Hippocampal formation (tissue), 2 donors: ENCODE results near the gene MRPL57.
"Not testable (repeated sequence)": the region's sequence is repeated elsewhere in the genome, so short reads cannot be mapped to it uniquely, and the experiment has no call there.

ENCODE experiments used
- DNase-seq, 2 donors: peaks; one replicate each; lab custom pipeline; 2025; lab: John Stamatoyannopoulos, UW

Gene MRPL57

DNA sequence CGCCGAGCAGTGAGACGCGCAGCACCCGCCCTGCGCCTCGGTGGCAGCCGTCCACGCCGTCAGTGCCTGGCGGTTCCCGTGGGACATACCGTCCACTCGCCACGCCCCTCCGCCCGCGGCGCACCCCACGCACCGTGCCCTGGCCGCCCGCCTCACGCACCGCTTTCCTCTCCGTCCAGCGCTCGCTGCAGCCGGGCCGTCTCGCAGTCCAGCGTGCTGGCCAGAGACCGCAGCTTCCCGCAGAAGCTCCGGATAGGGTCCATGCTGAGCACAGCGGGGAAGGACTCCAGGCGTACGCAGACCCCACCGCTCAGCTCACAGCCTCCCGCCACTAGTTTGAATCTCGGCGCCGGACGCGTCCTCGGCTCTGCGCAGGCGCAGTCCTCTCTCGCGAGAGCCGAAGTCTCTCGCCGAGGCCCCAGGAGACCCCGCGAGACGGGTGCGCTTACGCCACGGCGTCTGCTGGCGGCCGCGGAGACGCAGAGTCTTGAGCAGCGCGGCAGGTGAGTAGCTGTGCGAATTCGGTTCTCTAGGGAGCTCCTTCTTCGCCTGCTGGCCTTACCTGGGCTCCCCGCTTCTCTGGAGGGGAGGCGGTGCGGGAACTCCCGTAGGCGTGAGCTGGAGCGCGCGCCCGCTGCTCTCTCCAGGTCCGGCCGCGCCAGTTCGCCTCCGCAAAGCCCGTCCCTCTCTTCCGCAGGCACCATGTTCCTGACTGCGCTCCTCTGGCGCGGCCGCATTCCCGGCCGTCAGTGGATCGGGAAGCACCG lies at the start of gene MRPL57, which contains the start of gene SKA3:
MRPL57 (plus strand) TSS at position 444 of the 767 bp plus-strand sequence; CDS start at position 703, 259 bp downstream.
SKA3 (minus strand) TSS at position 338 of the 767 bp plus-strand sequence; CDS start at position 263, 75 bp downstream.
- DNase-seq: peak; percentile 77 to 89

DNA sequence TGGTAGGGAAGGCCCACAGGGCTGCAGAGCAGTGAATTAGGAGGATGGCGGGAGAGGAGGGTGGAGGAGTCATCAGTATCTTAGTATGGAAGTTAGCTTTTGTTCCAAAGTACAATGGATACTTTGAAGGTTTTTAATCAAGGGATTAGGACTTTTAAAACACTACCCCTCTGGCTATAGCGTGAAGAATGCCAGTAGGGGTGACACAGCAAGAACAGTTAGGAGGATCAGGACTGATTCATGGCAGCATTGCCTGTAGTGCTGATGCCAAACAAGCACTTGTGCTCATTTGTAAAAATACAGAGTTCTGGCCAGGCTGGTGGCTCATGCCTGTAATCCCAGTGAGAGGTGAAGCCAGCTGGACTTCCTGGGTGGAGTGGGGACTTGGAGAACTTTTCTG lies 46.3 kb upstream of the MRPL57 start:
- DNase-seq: no peak

DNA sequence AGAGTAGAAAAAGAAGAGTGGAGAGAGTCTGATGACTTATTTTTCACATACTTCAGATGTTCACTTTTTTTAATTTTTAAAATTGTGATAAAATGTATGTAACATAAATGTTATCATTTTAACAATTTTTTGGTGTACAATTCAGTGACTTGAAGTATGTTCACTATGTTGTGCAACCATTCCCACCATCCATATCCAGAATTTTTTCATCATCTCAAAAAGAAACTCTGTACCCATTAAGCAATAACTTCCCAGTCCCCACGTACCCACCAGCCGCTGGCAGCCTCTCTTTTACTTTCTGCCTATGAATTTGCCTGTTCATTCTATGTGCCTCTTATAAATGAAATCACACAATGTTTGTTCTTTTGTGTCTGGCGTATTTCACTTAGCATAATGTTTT lies 43.4 kb upstream of the MRPL57 start:
- no peak for DNase-seq

DNA sequence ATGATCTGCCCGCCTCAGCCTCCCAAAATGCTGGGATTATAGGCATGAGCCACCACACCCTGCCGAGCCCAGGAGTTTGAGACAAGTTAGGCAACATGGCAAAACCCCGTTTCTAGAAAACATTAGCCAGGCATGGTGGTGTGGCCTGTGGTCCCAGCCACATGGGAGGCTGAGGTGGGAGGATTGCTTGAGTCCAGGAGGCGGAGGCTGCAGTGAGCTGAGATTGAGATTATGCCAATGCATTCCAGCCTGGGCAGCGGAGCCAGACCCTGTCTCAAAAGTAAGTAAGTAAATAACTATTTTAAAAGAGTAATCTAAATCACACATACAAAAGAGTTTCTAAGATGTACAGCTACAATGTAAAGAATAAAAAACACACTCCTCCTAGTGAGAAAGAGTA lies 42.0 kb upstream of the MRPL57 start:
- DNase-seq: no peak

DNA sequence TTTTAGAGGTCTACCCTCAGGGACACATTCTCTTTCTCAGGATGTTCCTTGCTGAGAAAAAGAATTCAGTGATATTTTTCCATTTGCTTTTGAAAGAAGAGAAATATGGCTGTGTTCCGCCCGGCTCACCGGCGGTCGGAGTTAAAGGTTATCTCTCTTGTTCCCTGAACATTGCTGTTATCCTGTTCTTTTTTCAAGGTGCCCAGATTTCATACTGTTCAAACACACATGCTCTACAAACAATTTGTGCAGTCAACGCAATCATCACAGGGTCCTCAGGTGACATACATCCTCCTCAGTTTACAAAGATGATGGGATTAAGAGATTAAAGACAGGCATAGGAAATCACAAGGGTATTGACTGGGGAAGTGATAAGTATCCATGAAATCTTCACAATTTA lies 40.6 kb upstream of the MRPL57 start:
- DNase-seq: not testable (repeated sequence)

DNA sequence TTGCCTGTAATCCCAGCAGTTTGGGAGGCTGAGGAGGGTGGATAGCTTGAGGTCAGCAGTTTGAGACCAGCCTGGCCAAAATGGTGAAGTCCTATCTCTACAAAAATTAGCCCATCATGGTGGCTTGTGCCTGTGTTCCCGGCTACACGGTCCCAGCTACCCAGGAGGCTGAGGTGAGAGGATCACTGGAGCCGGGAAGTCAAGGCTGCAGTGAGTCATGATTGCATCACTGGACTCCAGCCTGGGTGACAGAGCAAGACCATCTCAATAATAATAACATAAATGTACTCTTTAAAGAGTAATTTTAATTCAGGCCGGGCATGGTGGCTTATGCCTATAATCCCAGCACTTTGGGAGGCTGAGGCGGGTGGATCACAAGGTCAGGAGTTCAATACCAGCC lies 38.8 kb upstream of the MRPL57 start:
- DNase-seq: no peak

DNA sequence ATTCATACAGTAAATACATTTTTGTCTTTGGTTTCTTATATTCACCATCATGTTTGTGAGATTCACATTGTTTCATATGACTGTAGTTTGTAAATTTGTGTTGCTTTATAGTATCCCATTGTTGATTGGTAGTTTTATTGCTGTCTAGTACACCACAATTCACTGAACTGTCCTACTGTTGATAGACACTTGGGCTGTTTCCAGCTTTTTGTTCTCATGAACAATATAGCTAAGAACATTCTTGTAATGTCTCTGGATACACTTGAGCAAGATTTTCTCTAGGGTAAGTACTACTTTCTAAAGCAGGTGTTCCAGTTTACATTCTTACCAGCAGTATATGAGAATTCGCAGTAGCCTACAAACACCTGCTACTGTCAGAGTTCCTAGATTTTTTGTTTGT lies 37.9 kb upstream of the MRPL57 start:
- no peak for DNase-seq

DNA sequence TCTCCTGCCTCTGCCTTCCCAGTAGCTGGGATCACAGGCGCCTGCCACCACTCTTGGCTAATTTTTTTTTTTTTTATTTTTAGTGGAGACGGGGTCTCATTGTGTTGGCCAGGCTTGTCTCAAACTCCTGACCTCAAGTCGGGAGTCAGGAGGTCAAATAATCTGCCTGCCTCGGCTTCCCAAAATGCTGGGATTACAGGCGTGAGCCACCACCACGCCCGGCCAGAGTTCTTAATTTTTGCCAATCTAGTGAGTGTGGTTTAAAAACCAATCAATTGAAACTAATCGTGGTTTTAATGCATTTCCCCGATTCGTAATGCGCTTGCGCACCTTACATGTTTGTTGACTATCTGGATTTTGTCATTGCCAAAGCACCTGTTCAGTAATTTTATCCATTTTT lies 37.1 kb upstream of the MRPL57 start:
- DNase-seq: no peak

DNA sequence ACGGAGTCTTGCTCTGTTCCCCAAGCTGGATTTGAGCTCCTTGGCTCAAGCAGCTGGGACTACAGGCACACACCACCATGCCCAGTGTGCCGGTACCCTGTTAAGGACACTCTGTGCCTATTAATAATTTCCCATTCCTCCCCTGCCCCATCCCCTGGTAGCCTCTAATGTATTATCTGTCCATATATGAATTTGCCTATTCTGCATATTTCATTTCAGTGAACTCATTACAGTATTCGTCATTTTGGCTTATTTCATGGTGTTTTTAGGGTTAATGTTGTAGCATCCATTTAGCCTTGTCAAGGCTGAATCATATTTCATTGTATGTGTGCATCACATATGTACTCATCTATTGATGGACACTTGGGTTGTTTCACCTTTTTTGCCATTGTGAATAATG lies 33.7 kb upstream of the MRPL57 start:
- DNase-seq: no peak

DNA sequence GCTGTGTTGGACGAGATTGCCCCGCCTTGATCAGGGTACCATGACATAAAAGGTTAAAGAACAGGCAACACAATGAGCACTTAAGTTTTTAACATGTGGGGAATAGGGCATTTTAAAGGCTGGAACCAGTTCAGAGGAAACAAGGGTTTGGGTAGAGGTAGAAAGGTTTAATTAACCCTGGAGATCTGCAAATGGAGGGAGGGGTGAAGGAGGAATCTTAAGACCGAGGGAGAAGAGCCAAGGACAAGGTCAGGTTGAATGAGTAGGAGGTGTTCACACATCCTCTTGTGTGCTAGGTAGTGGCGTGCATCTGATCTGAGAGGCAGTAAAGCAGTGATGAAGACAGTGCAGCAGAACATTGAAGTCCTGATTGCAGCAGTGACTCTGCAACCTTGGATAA lies 28.6 kb upstream of the MRPL57 start:
- no peak for DNase-seq

DNA sequence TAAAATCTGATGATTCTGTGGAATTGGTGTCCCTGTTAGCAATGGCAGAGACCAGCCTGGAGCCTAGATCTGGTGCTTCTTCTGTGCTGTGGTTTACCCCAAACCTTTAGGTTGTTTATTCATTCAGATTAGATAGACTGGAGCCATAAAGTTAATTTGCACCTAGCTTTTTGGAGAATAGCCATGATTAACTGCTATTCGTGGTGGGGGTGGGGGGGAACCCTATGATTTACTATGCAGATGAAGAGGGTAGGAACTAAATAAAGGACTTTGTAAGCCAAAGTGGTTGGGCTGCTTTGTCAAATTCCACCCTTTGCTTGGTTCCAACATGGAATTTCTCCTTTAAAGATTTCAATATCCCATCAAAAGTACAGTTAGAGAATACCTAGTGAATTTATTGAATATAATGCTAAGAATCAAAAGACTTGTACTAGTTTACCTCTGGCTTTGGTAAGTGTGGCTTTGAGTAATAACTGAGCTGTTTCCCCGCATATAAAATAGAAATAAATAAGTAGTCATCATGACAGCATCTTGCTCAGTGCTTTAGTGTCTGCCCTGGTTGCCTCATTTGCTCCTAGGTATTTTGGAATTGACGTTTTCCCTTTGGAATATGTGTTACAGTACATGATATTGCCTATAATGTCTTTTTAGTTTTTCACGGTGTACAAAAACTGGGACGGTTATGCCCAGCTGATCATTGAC lies 27.8 kb upstream of the MRPL57 start:
- DNase-seq: no peak

DNA sequence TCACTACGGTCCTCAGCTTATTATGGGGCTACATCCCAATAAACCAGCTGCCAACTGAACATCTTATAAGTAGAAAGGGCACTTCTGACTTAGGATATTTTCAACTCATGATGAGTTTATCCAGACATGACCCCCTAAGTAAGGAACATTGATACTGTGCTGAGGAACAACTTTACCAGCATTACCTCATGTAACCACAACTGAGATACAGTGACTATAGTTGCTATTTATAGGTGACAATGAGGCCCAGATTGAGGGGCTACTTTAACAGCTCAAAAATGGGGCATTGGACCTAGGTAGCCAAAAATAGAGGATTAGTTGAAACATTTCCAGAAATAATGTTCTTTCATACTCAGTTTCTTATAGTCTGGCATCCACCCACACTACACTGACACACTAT lies 26.9 kb upstream of the MRPL57 start:
- no peak for DNase-seq

DNA sequence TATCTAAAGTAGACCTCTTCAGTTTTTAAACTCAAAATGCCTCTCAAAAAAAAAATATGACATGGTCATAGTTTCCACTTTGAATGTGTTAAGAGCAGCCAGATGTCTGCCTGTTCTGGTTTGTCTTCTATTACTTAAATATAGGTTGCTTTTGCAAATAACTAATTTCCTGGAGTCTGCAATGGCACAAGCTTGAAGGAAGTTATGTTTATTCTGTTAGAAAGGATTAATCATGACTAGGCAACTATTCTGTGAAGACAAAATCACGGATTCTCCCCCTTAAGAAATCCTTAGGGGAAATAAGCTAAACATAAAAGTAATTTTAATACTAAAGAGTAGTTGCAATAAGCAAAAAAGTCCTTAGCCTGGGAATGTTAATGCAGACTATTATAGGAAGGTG lies 26.4 kb upstream of the MRPL57 start:
- DNase-seq: no peak

DNA sequence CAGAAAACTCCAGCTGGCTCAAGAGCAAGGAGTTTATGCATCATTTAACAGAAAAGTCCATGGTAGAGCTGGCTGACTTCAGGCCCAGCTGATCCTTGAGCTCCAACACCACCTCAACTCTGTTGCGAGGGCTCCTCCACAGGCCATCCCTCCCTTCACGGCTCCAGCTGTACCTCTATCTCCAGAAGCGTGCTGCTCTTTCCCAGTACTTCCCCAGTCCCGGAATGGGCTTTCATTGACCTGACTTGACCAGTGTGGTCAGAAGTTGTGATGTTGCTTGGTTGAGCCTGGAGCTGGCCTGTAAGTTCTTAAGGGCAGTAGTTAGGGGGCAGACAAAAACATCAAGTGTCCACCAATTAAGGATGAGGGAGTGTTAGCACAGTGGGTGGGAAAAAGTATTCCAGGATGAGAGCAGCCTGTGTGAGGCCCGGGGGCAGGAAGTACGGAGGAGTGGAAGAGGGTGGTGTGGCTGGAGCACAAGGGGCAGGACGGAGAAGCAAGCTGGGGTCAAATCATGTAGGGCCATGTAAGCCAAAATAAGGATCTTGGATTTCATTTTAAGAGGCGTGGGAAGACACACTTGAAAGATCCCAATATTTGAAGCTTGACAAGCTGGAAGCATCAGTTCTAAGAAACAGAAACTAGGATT lies 24.1 kb upstream of the MRPL57 start:
- no peak for DNase-seq

DNA sequence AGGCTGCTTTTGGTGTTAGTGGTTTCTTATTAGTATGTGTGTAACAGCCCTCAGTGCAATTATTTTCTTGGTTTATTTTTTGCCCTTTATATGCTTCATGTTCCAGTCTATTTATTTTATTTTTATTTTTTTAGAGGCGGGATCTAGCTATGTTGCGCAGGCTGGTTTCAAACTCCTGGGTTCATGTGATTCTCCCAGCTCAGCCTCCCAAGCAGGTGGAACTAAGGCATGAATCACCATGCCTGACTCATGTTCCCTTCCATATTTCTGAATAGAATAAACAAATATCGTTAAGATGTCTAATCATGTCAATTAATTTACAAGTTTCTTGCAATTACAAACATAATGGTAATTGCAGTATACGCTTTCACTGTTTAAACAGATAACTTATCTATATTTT lies 11.8 kb upstream of the MRPL57 start:
- no peak for DNase-seq

DNA sequence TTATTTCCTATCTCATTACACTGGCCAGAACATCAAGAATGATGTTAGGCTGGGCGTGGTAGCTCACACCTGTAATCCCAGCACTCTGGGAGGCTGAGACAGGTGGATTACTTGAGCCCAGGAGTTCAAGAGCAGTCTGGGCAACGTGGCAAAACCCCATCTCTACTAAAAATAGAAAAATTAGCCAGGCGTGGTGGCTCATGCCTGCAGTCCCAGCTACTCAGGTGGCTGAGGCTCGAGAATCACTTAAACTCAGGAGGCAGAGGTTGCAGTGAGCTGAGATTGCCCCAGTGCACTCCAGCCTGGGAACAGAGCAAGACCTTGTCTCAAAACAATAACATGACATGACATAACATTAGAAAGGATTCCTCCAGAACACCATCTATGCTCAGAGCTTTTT lies 10.9 kb upstream of the MRPL57 start:
- DNase-seq: not testable (repeated sequence)

DNA sequence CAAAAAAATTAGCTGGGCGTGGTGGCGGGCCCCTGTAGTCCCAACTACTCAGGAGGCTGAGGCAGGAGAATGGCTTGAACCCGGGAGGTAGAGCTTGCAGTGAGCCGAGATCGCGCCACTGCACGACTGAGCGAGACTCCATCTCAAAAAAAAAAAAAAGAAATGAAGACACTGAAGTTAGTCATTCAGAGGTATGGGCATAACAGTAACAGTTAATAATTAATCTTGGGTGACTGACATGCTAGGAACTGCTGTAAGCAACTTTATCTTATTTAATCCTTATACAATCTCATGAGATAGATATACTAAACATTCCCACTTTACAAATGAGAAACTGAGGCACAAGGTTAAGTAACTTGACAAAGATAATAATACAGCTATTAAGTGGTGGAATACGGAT lies 5.0 kb upstream of the MRPL57 start:
- DNase-seq: no peak

DNA sequence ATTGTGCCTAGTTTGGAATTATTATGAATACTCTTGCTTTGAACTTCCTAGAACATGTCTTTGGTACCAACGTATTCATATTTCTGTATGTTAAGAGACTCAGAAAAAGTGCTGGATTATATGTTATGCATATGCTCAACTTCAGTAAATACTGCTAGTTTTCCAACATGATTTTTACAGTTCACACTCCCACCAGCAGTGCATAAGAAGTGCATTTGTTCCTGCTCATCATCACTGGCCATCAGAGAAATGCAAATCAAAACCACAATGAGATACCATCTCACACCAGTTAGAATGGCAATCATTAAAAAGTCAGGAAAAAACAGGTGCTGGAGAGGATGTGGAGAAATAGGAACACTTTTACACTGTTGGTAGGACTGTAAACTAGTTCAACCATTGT lies 2.7 kb upstream of the MRPL57 start:
- DNase-seq: not testable (repeated sequence)

DNA sequence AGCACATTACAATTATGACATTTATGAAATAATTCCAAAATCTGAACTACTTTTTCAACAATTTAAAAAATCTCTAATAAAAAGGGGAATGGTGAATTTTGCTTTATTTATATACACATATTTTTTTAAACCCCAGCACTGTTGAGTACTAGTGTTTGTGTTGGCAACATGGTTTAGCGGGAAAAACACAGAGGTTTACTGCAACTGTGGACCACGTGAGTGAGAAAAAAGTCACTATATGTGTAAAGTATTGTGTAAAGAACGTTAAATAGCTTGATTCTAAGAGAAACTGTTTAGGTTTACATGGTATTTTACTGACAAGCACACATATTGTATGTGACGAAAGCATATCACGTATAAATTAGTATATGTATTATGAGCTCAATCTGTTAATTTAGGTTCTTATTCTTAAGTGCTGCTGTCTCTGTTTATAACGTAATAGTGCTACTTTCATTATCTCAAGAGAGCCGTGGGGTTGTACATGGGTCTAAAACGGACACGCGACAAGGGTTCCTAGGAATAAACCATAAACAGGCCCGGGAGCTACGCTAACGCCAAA lies 723 bp upstream of the MRPL57 start:
- DNase-seq: no peak

DNA sequence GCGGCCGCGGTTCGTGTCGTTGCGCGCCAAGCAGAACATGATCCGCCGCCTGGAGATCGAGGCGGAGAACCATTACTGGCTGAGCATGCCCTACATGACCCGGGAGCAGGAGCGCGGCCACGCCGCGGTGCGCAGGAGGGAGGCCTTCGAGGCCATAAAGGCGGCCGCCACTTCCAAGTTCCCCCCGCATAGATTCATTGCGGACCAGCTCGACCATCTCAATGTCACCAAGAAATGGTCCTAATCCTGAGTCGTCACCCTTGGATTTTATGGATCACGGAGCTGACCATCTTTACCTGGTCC lies 475 bp downstream of the MRPL57 start:
- DNase-seq: no peak

DNA sequence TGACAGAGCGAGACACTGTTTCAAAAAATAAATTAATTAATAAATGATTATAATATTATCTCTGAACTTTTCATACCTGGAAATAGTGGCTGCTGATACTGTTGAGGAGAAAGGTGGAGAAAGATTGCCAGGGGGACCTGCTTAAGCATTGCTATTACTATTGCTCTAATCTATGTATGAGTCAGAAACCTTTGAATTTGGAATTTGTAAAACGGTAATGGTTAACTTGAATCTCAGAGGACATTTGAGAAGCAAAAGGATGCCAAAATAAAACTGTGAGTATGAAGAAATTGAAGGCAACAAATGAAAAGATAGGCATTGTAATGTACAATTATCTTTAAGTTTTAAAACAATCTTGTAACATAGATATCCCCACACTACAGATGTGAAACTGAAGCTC lies 5.2 kb downstream of the MRPL57 start:
- no peak for DNase-seq

DNA sequence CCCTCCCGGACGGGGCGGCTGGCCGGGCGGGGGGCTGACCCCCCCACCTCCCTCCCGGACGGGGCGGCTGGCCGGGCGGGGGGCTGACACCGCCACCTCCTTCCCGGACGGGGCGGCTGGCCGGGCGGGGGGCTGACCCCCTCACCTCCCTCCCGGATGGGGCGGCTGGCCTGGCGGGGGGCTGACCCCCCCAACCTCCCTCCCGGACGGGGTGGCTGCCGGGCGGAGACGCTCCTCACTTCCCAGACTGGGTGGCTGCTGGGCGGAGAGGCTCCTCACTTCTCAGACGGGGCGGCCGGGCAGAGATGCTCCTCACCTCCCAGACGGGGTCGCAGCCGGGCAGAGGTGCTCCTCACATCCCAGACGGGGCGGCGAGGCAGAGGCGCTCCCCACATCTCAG lies 10.0 kb downstream of the MRPL57 start:
- DNase-seq: not testable (repeated sequence)

DNA sequence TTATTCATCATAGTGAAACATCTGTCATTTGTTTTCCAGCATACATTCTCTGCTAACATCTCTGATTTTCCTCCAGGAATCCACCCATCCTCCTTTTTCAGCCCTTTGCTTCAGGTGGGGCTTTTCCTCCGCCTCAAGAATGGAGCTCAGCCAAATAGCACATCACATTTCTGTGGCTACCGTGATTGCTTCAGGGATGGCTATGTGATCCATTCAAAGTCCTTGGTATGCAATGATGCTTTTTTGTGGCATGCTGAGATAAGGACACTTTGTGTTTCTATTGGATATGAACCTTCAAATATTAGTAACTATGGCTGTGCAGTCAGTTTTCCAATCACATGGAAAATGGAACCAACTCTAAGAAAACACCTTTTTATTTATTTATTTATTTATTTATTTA lies 18.3 kb downstream of the MRPL57 start:
- DNase-seq: not testable (repeated sequence)
